GM21381 (cell line): ENCODE data around the gene BSND.

ENCODE experiments used
- ATAC-seq: cut with Tn5 transposase; IDR thresholded peaks from one replicate; pipeline ENCODE4 v1.9.1; 2021; ENCODE audit warnings: mild to moderate bottlenecking, moderate library complexity; ENCODE audit not compliant: unreplicated experiment

The BSND gene

DNA sequence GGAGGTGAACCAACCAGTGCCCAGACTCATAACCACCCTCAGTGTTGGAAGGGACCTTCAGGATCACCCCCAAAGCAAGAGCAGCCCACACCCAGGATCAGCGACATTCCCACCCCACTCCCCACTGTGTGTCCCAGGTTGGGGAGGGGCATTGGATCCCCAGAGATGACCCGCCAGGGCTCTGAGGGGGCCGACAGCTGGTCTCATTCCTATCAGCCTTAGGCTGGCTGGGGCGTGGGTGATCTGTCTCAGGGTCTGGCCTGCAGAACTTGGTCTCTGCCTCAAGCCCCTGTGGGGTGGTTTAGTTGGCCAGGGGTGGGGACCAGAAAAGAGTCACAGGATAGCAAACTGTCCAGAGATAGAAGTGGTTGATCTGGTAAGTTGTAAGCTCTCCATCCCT, 7.8 kb upstream of the BSND start:
- no peak for ATAC-seq

DNA sequence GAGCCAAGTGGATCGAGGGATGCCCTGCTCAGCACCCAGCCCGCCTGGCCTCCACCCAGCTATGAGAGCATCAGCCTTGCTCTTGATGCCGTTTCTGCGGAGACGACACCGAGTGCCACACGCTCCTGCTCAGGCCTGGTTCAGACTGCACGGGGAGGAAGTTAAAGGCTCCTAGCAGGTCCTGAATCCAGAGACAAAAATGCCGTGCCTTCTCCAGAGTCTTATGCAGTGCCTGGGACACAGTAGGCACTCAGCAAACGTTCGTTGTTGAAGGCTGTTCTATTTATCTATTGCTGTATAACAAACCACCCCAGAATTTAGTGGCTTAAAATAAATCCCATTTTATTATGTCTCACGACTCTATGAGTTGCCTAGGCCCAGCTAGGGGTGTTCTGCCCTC, 6.8 kb upstream of the BSND start:
- no peak for ATAC-seq

- no peak for ATAC-seq
Measured at GRCh38 chr1:54993140-54993539, 5.6 kb upstream of the BSND start.

DNA sequence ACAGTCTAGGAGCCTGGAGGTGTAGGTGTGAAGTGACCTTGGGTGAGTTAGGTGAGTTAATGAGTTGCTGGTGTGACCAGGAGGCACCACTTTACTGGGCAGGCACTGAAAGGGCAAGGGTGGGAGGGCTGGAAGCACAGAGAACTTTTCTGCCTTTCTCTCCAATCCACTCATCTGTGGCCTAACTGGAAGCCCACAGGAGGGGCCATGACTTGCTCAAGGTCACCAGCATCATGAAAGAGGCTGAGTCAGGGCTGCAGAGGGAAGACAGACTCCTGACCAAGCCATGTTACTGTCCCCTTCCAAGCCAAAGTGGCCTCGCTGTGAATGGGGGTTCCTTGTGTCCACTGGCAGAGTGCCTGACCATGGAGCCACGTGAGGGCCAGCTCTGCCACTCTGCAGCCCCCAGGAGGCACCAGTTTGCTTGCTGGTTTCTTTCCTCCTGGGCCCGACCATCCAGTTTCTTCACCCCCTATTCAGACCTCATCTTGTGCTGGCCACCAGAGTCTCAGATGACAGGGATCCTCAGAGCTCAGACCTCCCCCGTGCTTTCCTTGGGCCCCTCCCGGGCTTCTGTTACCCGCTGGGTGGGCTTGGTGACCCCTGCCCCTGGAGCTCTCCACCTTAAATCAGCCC, 4.3 kb upstream of the BSND start:
- ATAC-seq: no peak

DNA sequence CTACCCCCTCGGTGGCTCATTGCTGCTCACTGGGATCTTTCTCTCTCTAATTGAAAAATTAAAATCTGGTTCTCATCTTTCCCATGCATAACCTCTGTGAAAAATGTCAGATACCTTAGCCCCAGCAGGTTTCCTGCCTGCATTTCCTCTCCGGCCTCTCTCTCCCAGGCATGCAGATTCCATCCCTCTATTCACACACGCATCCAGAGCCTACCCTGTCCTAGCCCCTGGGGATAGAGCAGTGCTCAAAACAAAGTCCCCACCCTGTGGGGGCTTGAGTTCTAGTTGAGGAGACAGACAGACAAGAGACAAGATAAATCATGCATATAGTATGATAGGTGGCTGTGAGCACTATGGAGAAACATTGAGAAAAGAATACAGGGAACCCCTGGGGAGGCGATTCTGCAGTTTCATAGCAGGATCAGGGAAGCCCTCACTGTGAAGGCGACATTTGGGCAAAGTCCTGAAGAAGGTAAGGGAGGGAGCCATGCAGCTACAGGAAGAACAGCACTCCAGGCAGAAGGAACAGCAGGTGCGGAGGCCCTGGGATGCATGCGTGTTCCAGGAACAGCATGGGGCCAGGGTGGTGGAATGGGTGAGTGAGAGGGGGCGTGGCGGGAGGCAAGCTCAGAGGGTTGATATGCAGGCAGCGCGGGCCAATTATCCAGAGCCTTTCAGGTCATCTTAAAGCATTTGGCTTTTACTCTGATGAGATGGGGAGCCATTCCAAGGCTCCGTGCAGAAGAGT, 3.5 kb upstream of the BSND start:
- no peak for ATAC-seq

- no peak for ATAC-seq
Measured at GRCh38 chr1:54995835-54996234, 2.9 kb upstream of the BSND start.

DNA sequence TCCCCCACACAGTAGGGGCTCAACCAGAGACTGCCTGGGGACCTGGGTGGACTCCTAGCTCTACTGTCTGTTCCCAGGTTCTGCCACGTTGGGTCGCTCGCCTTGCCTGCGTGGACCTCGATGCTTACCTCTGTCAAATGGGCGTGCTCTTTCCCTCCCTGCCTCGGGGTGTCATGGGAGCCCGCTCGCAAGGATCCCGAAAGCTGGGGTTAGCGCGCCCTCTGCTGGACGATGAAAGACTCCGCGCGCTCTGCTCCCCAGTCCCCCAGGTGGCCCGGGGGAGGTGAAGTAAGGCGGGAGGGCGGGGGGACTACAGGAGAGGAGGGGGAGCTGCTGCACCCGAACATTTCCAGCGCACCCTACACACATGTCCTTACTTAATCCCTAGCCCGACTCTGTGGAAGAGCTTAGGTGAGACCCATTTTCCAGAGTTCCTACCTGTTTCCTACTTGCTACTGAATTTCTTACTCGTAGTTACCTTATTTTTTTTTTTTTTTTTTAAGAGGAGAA, 2.3 kb upstream of the BSND start:
- ATAC-seq: peak; percentile 77

DNA sequence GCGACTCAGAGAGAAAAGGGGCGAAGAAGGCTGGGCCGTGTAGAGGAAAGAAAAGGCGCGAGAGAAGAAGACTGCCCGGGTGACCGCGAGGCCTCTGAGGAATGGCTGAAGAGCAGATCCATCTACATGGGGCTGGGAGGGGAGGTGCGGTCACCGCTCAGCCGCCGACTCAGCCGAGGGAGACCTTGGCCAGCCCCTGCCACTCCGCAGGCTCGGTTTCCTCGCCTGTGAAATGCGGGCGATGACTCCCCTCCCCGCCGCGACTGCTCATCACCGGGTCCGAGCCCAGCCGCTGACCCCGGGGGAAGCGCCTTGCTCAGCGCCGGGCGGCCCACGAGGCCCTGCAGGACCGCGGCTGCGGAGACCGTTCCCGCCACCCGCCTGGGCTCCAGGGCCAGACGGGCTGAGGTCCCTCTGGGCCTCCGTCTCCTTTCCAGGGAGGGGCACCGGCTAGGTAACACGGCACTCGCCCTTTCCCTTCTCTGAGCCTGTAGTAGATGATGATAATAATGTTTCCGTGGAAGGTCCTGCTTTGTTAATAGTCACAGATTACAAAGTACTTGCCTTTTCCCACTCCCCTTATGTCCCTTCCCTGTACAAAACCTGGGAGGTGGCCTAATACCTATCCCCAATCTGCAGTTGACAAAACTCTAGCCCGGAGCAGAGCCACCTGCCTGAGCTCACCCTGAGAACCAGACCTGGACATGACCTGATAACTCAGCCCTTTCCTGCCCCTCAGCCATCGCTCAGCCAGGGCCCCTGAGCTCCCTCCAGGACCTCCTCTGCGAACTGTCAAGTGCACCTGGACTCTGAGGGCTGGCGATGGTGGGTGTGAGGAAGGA, 1.6 kb upstream of the BSND start:
- no peak for ATAC-seq

- ATAC-seq: no peak
Measured at GRCh38 chr1:54997711-54997986, 1.1 kb upstream of the BSND start.

GRCh38 chr1:54998100-54998499, 633 bp upstream of the BSND start:
- ATAC-seq: no peak

- no peak for ATAC-seq
Measured at GRCh38 chr1:55000110-55001085, 1.7 kb downstream of the BSND start.

GRCh38 chr1:55001311-55001710, 2.6 kb downstream of the BSND start:
- ATAC-seq: no peak

- ATAC-seq: no peak
Measured at GRCh38 chr1:55002686-55003085, 4.0 kb downstream of the BSND start.

- ATAC-seq: no peak
Measured at GRCh38 chr1:55005351-55006140, 6.8 kb downstream of the BSND start.

GRCh38 chr1:55006931-55007330, 8.2 kb downstream of the BSND start:
- no peak for ATAC-seq

DNA sequence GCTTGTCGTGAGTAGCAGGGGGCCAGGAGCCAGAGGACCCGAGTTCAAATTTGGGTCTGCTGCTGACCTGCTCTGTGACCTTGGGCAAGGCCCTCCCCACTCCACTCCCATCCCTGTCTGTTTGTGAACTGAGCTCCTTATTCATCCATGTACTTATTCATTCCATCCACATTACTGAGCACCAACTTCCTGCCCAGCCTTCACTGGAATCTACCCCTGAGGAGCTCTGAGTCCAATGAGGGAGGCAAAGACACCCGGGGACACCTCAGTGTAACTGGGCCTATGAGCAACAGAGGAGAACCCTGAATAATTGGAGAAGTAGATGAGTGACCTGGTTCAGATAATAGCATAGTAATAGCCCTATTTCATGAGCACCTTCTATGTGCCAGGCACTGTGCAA, 8.9 kb downstream of the BSND start:
- no peak for ATAC-seq

- no peak for ATAC-seq
Measured at GRCh38 chr1:55010194-55010886, 11.6 kb downstream of the BSND start.

GRCh38 chr1:55010887-55011217, 12.1 kb downstream of the BSND start:
- ATAC-seq: no peak

DNA sequence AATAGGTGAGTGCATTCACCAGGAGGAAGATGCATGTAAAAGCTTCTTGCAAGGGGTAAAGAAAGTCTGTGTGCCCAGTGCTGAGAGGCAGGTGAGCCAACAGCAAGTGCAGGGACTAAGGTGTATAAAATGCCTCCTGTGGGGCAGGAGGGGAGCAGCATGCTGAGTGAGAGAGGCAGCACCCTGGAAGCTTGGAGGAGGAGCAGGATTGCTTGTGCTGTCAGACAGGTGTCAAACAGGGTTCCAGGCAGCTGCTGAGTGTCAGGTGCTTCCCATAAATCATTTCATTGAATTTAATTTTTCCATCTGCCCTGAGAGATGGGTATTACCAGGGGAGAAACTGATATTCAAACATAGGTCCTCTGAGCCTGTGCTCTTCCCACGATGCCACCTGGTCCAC, 13.9 kb downstream of the BSND start:
- no peak for ATAC-seq

DNA sequence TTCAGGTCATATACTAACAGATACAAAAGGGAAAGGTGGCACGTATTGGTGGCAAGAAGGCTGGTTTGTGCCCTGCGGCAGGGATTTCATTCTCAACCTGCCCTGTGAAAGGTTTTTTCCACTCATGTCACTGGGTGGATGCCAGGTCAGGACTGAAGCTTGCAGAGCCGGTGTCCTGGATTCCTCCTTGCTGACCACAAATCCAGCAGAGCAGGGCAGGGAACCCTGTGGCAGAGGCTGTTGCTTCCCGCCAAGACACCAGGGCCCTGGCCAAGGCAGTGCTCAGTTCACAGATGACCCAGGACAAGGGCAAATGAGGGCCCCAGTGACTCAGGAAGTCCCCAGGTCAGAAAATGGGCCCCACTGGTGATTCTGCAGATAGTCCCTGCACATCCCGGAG, 16.4 kb downstream of the BSND start:
- no peak for ATAC-seq
